Large intestine (tissue), 3 donors: ENCODE data around the gene ZNF516. TPM values are rescaled to one million over a fixed set of nuclear protein-coding genes. Genes with fewer than 3 reads are reported as not detected.
"Not testable (repeated sequence)": the region's sequence is repeated elsewhere in the genome, so short reads cannot be mapped to it uniquely, and the experiment has no call there.

Experiments used
- DNase-seq, 2 donors: peaks; one replicate each; pipeline versions ENCODE4 v3.0.0 to v3.0.0-alpha.2; 2013
- H3K27ac ChIP-seq: one replicate; pipeline ENCODE4 v1.5.1; 2013; ENCODE audit warnings: low read length
- H3K27me3 ChIP-seq: 2 replicates; pipeline ENCODE4 v1.6.1; 2013; ENCODE audit warnings: low read length; ENCODE audit not compliant: control insufficient read depth, insufficient read depth
- H3K36me3 ChIP-seq: 2 replicates; pipeline ENCODE4 v1.6.1; 2013; ENCODE audit warnings: low read length; ENCODE audit not compliant: control insufficient read depth, insufficient read depth
- H3K4me1 ChIP-seq: one replicate; pipeline ENCODE4 v1.6.1; 2013; ENCODE audit warnings: low read length; ENCODE audit not compliant: control insufficient read depth, insufficient read depth
- H3K4me3 ChIP-seq: one replicate; pipeline ENCODE4 v1.5.1; 2013; ENCODE audit warnings: low read length
- H3K9me3 ChIP-seq: one replicate; pipeline ENCODE4 v1.6.1; 2013; ENCODE audit warnings: mild to moderate bottlenecking, low read depth, low read length, moderate library complexity; ENCODE audit not compliant: control insufficient read depth
- WGBS: methylation state at CpG from one replicate; pipeline ENCODE4 v1.1.5; 2013; ENCODE audit warnings: low lambda C conversion rate; ENCODE audit not compliant: insufficient coverage; 5-methylcytosine and 5-hydroxymethylcytosine counted together
- polyA plus RNA-seq: library from polyadenylated mRNA; unstranded; fragments of 120-200 nt; gene quantifications from one replicate; pipeline ENCODE4 v1.2.1, GENCODE V29; 2013

The ZNF516 gene
- polyA plus RNA-seq, 1 donor: 18.4 TPM

DNA sequence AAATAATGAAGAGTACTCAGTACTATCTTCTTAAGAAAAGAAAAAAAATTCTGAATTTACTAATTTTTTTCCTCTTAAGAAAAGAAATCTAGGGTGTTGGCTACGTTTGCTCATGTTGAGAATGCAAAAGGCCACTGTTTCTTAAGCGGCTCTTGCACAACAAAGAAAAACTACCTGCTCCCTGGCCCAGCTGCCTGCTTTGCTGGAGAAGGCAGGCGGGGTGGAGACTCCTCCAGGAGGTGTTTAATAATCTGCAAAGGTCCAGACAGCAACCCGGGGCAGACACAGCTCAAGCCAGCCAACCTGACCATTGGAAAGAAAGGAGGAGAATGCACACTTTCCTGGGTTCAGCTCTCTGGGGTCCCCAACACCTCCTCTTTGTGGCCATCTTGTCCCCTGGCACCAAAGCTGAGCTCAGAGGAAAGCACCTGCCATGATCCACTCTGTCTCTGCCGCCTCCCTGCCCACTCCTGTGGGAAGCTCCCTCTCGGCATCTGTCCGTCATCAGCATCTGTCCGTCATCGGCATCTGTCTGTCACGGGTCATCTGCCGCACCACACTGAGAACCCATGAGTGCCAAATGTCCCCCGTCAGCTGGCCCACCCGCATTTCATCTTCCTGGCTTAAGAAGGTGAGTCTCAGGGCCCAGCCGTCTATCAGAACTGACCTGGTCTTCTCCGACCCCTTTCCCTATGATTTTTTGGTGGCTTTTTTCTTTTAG is 11.9 kb downstream of the ZNF516 start:
- Histone ChIP-seq H3K4me1 (peaks cover 27% of the 10 kb centered on the region), H3K27ac (peak overlapping the region; percentile 86), H3K9me3 (no peaks in the 10 kb centered on the region), H3K27me3 (no peaks in the 10 kb centered on the region), H3K36me3 (peaks cover 2% of the 10 kb centered on the region), H3K4me3 (no peak overlapping the region)
- no CpG with 5 or more reads among the region's 15 CpGs for WGBS
- DNase-seq: peak; percentile 75 to 77

DNA sequence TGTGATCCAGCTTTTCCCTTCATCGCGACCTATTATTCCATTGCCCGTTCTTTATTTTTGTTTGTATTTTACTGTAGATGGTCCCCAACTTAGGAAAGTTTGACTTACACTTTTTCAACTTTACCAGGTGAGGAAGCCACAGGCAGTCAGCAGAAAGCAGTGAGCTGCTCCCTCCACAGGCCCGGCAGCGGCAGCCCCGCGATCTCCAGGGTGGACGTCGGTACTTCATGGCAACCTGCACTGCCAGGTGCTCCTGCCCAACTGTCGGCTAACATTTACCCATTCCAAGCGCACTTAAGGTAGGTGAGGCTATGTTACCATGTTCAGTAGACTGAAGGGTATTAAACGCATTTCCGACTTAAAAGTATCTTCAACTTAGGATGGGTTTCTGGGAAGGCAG is 12.8 kb downstream of the ZNF516 start:
- peak overlapping the region; percentile 86 for H3K27ac ChIP-seq
- H3K27me3 ChIP-seq: no peaks in the 10 kb centered on the region
- 93% methylated on average over 3 of the region's 13 CpGs for WGBS
- peaks cover 23% of the 10 kb centered on the region for H3K4me1 ChIP-seq
- no peaks in the 10 kb centered on the region for H3K9me3 ChIP-seq
- no peak for DNase-seq
- H3K4me3 ChIP-seq: no peak overlapping the region
- H3K36me3 ChIP-seq: peaks cover 2% of the 10 kb centered on the region

- no CpG with 5 or more reads among the region's 3 CpGs for WGBS
- no peak for DNase-seq
- H3K4me3 ChIP-seq: no peak overlapping the region
- H3K27me3 ChIP-seq: no peaks in the 10 kb centered on the region
- no peaks in the 10 kb centered on the region for H3K9me3 ChIP-seq
- no peak overlapping the region for H3K27ac ChIP-seq
- peaks cover 2% of the 10 kb centered on the region for H3K36me3 ChIP-seq
- H3K4me1 ChIP-seq: peaks cover 23% of the 10 kb centered on the region
These were observed 14.1 kb downstream of the ZNF516 start for GRCh38 chr18:76480913-76481312.

DNA sequence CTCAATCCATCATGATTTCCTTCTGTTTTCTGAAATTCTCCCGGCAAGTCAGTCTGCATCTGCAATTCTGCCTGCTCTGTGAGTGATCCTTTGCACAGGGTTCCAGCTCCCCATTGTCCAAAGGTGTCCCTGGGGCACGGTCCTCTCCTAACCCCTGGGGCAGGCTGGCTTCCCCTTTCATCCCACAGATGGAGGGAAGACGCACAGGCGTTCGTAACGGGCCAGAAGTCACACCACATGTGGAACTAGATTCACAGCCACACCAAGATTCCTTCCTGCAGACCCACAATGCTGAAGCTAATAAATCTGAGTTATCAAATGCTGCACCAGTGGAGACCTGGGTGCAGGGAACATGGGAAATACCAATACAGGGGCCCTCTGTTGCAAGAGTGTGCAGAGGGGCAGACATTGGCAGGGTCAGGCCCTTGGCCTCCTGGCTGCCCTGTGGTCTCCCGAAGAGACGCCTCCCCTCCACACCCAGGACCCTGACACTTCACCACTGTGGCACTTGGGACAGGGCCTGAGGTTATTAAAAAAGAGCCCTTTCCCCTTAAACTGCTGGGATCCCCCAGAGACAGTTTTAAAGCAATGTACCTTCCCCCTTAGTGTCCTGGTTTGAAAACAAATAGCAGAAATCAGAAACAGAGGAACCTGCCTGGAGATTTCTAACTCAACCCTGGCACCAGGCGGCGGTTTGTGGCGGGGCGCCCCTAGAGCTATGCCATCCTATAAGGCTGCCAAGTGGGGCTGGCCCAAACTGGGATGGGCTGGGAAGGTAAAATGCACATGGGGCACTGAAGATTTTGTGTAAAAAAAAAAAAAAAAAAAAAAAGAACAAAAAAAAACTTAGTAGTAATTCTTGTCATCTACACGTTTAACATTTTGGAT is 15.4 kb downstream of the ZNF516 start:
- peaks cover 23% of the 10 kb centered on the region for H3K4me1 ChIP-seq
- no peak overlapping the region for H3K4me3 ChIP-seq
- no peak for DNase-seq
- 90% methylated on average over 1 of the region's 13 CpGs for WGBS
- H3K27me3 ChIP-seq: no peaks in the 10 kb centered on the region
- peaks cover 2% of the 10 kb centered on the region for H3K36me3 ChIP-seq
- no peaks in the 10 kb centered on the region for H3K9me3 ChIP-seq
- no peak overlapping the region for H3K27ac ChIP-seq

GRCh38 chr18:76476665-76477561 is 18.1 kb downstream of the ZNF516 start:
- H3K36me3 ChIP-seq: peaks cover 2% of the 10 kb centered on the region
- H3K9me3 ChIP-seq: no peaks in the 10 kb centered on the region
- peaks cover 3% of the 10 kb centered on the region for H3K4me1 ChIP-seq
- peak overlapping the region; percentile 7 for H3K4me3 ChIP-seq
- peak overlapping the region; percentile 83 for H3K27ac ChIP-seq
- WGBS: 0% methylated on average over 4 of the region's 16 CpGs
- H3K27me3 ChIP-seq: no peaks in the 10 kb centered on the region
- peak; percentile 77 to 92 for DNase-seq

DNA sequence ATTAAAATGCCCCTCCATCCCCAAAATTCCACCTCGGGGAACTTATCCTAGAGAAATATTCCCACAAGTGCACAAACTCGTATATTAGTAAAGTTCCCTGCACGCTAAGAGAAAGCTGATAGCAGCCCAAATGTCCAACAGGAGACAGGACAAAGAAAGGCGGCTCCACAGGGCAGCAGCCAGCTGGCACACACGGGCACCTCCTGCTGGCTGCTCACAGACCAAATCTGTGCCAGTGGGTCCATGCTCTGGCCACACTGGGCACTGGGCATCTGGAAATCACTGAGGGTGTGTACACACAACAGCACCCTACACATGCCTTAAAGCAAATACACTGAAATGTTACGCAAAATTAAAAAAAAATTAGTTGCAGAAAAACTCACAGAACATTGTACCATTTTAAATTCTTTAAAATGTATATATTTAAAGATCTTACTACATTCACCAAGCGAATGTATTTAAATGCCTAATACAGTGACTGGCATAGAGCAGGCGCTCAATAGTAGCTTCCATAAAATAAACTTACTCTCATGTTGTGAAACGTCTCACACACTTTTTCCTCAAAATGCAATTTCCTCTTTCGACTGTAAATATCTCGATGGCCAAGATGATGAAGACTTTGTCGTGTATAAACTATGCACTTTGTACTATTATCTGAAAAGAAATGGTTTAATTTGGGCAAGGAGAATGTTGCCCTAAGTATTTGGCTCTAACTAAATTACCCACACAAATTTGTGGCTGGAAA is 19.4 kb downstream of the ZNF516 start:
- no peaks in the 10 kb centered on the region for H3K36me3 ChIP-seq
- peaks cover 3% of the 10 kb centered on the region for H3K4me1 ChIP-seq
- 100% methylated on average over 2 of the region's 12 CpGs for WGBS
- H3K27me3 ChIP-seq: no peaks in the 10 kb centered on the region
- H3K9me3 ChIP-seq: no peaks in the 10 kb centered on the region
- DNase-seq: no peak
- no peak overlapping the region for H3K4me3 ChIP-seq
- peak overlapping the region; percentile 83 for H3K27ac ChIP-seq

- Histone ChIP-seq H3K27ac (no peak overlapping the region), H3K9me3 (no peaks in the 10 kb centered on the region), H3K4me1 (peaks cover 3% of the 10 kb centered on the region)
These were observed 20.2 kb downstream of the ZNF516 start for GRCh38 chr18:76474824-76475223.

DNA sequence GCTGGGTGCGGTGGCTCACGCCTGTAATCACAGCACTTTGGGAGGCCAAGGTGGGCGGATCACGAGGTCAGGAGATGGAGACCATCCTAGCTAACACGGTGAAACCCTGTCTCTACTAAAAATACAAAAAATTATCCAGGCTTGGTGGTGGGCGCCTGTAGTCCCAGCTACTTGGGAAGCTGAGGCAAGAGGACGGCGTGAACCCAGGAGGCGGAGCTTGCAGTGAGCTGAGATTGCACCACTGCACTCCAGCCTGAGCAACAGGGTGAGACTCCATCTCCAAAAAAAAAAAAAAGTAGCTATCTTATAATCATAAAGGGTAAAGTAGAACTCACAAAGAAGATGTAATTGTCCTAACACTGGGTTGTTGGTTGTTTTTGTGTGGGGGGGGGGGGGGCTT is 21.5 kb downstream of the ZNF516 start:
- not testable (repeated sequence) for H3K4me3 ChIP-seq, DNase-seq, H3K9me3 ChIP-seq, H3K27me3 ChIP-seq, H3K27ac ChIP-seq, H3K36me3 ChIP-seq, H3K4me1 ChIP-seq
- 100% methylated on average over 1 of the region's 9 CpGs for WGBS

More at GRCh38 chr18:76474824-76475223, 20.2 kb downstream of the ZNF516 start:
- H3K36me3 ChIP-seq: no peaks in the 10 kb centered on the region
- no peak overlapping the region for H3K4me3 ChIP-seq
- no peaks in the 10 kb centered on the region for H3K27me3 ChIP-seq
- no peak for DNase-seq
- 100% methylated on average over 1 of the region's 1 CpG for WGBS

- H3K27ac ChIP-seq: no peak overlapping the region
These were observed 22.2 kb downstream of the ZNF516 start for GRCh38 chr18:76472829-76473228.

More at GRCh38 chr18:76472829-76473228, 22.2 kb downstream of the ZNF516 start:
- H3K9me3 ChIP-seq: no peaks in the 10 kb centered on the region
- H3K4me3 ChIP-seq: no peak overlapping the region
- H3K36me3 ChIP-seq: no peaks in the 10 kb centered on the region
- DNase-seq: no peak
- WGBS: 93% methylated on average over 2 of the region's 3 CpGs
- H3K4me1 ChIP-seq: peaks cover under 1% of the 10 kb centered on the region
- H3K27me3 ChIP-seq: no peaks in the 10 kb centered on the region
